NCI-H1417 (cell line): ENCODE data around the gene FSTL5.

ENCODE experiments used
- DNase-seq, 3 experiments: peaks; one replicate each; lab custom pipeline; 2025; lab: John Stamatoyannopoulos, UW

FSTL5 gene

GRCh38 chr4:161336016-161336530 is 827.7 kb downstream of the FSTL5 start:
- no peak for DNase-seq
